ENCODE measurements around the gene AMPH.

Gene AMPH

GRCh38 chr7:38630720-38631673 is at the start of gene AMPH:
AMPH (minus strand) TSS chr7:38631373; CDS start chr7:38631351, 22 bp downstream.
- peak; percentile 42 for DNase-seq

GRCh38 chr7:38679419-38679818 is 48.2 kb upstream of the AMPH start:
- DNase-seq: no peak

GRCh38 chr7:38678698-38679054 is 47.5 kb upstream of the AMPH start:
- DNase-seq: no peak

- DNase-seq: no peak
Measured at GRCh38 chr7:38677981-38678697, 47.0 kb upstream of the AMPH start.

GRCh38 chr7:38675494-38676106 is 44.4 kb upstream of the AMPH start:
- no peak for DNase-seq

GRCh38 chr7:38674513-38674912 is 43.3 kb upstream of the AMPH start:
- DNase-seq: no peak

GRCh38 chr7:38673795-38674194 is 42.6 kb upstream of the AMPH start:
- DNase-seq: no peak

- DNase-seq: no peak
Measured at GRCh38 chr7:38671911-38672905, 41.0 kb upstream of the AMPH start.

GRCh38 chr7:38669965-38670520 is 38.9 kb upstream of the AMPH start:
- no peak for DNase-seq

GRCh38 chr7:38664972-38665371 is 33.8 kb upstream of the AMPH start:
- no peak for DNase-seq

- no peak for DNase-seq
Measured at GRCh38 chr7:38660427-38661099, 29.4 kb upstream of the AMPH start.

GRCh38 chr7:38659931-38660330 is 28.8 kb upstream of the AMPH start:
- no peak for DNase-seq

- DNase-seq: no peak
Measured at GRCh38 chr7:38658921-38659320, 27.7 kb upstream of the AMPH start.

GRCh38 chr7:38656968-38657367 is 25.8 kb upstream of the AMPH start:
- DNase-seq: no peak

GRCh38 chr7:38655833-38656774 is 24.9 kb upstream of the AMPH start:
- no peak for DNase-seq

- DNase-seq: no peak
Measured at GRCh38 chr7:38637957-38638356, 6.8 kb upstream of the AMPH start.

GRCh38 chr7:38632411-38632810 is 1.2 kb upstream of the AMPH start:
- no peak for DNase-seq

GRCh38 chr7:38629651-38630510 is 1.3 kb downstream of the AMPH start:
- no peak for DNase-seq
